ENCODE measurements around the gene TSSK2.

TSSK2 gene

DNA sequence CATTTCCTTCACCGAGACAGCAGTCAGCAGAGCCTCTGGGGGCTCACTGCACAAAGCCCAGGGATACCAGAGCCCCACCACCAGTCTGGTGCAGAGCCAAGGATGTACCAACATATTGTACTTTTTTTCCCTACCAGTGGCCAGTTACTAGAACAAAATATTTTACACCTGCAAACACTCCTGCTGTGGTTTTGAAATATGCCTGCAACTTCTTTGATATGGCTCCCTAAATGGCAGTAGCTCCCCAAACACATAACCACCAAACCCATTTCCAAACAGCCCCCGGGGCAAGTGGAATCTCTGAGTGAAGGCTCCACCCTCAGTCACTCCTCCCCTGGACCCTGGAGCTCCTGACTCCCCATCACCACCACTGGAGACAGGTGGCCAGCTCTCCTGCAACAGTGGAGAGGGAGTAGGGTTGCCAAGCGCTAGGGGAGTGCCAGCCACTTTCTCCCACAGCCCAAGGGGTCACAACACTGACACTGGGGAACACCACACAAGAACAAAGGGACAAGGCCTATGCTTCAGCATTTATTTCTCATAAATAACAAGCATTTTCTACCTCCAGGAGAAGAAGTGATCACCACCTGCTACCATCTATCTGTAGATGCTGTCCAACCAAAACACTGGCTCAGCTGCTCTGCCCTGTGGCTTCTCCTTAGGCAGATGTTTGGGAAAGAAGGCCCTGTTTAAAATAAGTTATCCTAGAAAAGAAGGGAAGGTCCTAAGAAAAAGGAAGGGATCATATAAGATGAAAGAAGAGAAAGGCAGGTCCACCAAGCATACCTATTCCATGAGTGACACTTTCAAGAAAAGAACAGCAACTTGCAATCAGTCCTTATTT is 24.0 kb upstream of the TSSK2 start:
- FAIRE-seq: no peak

DNA sequence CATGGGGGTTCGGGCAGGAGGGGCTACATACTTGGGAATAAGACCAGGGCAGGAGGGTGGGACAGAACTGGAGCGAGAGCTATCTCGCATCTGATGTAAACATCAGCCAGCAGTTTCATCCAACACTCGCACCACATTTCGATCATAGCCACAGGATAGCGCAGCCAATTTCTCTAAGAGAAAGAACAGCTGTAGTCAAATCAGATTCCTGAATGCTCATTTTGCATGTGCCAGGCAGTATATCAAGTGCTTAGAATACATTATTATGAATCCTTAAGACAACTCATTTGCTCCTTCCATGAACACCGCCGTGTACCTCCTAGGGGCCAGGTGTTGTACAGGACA is 23.4 kb upstream of the TSSK2 start:
- FAIRE-seq: no peak

DNA sequence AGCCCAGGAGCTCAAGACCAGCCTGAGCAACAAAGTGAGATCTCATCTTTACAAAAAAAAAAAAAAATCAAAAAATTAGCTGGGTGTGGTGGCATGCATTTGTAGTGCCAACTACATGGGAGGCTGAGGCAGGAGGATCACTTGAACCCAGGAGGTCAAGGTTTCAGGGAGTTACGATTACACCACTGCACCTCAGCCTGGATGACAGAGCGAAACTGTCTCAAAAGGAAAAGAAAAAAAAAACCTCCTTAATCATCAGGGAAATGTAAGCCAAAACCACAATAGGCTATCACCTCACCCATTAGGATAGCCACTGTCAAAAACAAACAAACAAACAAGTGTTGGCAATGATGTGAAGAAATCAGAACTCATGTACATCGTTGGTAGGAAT is 22.3 kb upstream of the TSSK2 start:
- FAIRE-seq: no peak

DNA sequence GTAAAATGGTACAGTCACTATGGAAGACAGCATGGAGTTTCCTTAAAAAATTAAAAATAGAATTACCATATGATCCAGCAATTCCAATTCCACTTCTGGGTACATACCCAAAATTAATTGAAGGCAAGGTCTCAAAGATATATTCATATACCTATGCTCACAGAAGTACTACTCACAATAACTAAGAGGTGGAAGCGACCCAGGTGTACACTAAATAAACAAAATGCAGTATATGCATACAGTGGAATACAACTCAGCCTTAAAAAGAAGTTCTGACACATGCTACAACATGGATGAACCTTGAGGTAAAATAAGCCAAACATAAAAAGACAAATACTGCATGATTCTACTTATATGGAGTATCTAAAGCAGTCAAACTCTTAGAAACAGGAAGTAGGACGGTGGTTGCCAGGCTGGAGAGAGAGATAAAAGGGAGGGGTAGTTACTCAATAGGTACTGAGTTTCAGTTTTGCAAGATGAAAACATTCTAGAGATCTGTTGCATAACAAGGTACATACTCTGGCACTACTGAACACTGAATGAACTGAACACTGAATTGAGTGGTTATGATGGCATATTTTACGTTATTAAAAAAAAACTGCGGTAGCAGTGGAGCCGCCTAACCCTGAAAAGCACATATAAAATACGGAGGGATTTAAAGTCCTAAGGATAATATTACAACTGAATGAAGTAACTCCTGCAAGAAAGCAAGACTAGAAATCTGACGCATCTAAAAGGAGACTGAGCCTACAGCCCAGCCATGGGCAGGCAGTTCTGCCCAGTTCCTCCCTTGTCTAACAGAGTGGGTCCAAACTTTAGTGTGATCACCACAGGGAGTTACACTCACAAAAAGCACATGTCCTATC is 21.7 kb upstream of the TSSK2 start:
- no peak for FAIRE-seq

DNA sequence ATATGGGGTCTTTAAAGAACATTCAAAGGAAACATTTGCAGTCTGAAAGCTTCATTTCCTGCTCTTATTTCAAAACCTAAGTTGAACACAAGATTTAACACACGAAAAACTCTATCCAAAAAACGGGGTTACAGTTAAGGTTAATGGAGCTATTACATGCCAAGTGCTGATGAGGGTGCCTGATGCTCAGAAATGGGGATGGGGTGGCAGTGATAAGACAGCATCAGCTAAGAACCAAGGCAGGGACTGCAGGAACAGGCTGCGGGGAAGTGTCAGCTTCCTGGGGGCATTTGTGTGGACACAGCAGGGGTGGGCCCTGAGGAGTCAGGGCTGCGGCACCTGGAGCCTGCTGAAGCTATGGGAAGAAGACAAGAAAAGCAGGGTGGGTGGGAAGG is 21.0 kb upstream of the TSSK2 start:
- FAIRE-seq: no peak

DNA sequence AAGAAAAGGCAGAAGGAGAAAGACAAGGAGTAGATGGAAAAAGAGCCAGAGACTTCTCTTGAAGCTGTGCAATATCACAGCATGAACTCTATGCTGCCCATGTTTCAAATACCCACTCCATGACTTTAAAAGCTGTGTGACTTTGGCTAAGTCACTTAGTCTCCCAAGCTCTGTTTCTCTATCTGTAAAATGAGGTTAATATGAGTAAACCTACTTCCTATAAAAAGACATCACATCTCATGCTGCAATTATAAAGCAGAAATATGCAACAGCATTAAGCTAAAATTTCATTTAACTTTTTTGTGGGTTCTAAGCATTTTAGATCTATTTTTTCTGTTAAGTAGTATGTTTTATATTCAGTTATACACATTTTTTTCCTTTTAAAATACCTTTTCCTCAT is 20.5 kb upstream of the TSSK2 start:
- FAIRE-seq: no peak

DNA sequence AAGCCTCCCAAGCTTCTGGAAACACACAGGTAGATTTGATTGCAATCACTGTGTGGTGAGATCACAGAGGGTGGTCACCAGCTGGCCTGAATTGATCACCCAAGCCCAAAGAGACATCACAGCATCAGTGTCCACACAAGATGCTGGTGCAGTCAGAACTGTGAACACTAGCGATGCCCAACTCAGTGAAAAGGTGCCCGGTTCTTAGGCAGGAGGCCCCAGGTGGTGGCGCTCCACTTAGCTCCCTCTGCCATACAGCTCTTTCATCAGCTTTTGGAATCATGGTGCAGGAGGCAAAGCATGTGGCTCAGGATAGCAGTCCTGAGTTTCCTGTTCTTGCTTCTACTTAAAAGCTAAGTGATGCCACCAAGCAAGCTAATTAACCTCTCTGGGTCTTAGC is 20.0 kb upstream of the TSSK2 start:
- FAIRE-seq: no peak

DNA sequence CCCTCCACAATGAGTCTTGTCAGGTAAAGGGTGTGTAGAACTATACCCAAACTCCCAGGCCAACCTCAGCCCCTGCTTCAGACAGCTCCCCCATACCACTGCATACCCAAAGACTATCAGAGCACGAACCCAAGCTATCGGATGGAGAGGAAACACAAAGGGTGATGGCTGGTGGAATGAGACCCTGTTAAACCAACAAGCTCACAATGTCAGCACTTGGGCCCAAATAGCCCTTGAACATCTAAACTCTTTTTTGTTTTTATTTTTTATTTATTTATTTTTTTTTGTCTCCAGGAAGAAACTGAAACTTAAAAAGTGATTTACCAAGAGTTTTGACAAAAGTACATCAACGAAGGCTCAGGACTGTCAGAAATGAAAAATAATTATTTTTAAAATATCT is 19.5 kb upstream of the TSSK2 start:
- FAIRE-seq: no peak

DNA sequence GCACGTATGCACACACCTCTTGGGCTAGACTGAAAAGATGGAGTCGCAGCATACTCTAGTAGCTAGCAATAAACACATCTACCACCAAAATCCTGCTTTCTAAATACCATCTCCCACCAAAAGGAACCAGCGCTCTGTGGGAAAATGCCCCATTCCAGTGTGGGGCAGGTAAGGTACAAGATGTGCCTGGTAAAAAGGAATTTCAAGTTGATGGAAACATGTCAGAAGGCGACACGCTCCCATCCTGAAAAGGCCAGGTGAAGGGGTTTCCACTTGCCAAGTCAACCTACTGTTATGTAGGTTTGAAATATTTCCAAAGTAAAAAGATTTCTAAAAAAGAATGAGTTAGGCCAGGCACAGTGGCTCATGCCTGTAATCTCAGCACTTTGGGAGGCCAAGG is 17.7 kb upstream of the TSSK2 start:
- FAIRE-seq: no peak

DNA sequence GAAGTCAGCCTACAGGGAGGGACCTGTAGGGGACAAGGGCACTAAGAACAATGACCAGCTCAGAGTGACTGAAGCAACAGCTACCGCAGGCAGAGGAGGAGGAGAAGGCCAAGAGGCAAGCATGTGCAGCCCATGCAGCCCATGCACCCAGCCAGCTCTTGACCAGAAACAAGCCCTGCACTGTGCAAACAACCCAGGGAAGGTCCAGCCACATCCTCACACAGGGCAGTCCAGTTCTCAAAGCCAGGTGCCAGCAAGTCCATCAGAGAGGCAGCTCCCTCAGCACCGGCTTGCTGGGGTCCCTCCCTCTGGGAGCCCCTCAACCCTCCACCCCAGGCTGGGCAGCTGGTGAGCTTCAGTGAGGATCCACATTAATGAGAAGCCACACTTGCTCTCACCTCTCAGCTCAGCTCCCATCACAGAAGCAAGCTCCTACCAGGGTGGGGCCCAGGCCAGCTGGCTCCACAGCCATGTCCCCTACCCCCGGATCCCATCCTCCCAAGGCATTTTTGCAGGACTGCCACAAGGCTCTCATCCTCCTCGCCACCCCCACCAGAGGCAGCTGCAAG is 16.0 kb upstream of the TSSK2 start:
- FAIRE-seq: no peak

DNA sequence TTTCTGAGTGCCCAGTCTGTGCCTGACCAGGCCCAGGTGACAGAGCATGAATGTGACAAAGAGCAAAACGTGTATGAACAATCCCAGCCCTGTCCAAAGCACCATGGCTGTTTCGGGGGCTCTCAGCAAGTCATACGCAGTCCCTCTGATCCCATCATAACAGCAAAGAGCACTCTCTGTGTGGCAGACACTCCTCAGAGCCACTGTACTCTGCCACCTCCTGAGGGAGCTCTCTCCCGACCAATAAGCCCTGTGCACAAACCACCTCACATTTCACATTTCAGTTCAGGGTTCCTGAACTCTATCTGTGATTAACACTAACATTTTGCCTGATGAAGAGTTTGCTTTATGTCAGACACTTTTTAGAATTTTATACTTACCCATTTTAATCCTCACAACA is 15.5 kb upstream of the TSSK2 start:
- no peak for FAIRE-seq

DNA sequence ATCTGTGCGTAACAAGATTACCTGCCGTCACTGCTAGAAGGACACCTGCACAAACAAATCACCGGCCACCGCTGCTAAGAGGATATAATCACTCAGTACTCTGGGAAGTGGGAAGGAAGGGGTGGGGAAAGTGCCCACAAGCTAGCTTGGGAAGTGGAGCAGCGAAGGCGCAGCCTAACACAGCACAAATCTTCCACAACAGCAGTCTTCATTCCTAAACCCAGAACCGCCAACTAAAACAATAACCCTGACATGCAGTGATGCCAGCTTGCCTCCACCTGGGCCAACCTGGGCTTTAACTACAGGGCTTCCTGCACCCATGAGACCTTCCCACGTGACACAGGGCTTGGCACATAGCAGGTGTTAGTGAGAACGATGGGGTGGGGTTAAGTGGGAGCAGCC is 14.0 kb upstream of the TSSK2 start:
- FAIRE-seq: no peak

DNA sequence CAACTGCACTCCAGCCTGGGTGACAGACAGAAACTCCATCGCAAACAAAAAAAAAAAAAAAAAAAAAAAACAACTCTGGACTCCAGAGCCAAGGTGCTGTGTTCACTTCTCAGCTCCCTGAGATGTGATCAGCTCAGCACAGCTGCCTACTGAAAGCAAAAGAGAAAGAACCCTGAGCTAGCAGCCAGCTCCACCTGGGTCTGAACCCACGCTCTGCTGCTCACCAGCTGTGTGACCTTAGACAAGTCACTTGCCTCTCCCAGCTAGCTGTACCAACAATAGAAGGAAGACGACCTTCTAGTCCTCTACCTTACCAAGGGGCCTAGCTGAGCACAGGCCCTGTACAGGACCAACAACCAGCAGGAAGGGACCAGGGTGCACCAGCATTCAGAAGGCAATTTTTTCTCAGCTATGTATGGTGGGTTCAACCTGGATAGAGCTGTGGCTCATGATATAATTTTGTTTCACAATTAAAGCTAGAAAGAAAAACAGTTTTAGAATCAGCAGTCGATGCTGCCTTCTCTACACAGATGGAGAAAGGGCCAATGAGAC is 12.7 kb upstream of the TSSK2 start:
- FAIRE-seq: no peak

DNA sequence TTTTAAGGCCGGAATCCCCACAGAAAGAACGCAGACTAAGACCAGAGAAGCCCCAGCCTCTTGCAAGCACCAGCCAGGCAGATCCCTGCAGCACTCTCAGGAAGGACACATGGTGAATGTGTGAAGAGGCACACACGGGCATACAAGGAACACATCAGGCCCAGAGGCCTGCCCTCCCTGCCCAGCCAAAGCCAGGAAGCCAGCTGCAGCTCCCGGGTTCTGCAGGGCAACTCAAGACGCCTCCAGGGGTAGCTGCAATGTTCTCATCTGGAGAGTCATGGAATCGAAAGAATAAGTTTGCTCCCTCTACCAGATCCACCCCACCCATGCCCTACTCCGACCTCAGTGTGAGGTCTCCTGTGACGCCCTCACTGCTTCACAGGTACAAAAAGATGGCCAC is 11.2 kb upstream of the TSSK2 start:
- no peak for FAIRE-seq

DNA sequence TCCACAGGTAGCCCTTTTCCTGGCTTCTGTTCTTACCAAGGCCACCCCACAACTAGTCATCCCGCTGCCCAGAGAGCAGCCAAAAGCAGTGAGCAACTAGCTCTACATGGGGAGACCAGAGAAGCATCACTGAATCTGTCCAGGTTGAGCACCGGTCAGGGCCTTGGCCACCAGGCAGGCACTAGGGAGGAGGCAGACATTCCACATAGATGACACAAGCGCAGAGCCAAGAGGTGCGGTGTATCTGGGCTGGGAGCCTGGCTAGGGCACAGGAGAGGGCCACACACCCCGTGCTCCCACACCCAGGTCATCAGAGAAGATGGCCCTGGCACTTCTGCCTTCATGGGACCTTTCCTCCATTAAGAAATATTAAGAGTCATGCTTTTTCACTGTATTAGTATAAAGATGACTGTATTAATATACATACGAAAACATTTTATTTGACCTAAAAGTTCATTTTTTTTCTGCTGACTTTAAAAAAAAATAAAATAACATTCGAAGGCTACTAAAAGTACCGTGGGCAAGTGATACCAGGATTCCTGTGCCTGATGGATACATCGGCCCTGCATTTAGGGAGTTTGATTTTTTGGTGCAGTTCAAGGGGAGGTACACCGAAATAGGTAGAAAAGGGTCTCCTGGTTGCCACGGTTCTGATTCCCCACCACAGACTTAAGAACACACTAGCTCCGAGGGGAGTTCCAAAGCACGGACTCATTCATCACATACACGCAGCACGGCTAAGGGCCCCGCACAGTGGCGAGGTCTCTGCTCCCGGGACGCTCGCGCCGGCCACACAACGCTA is 10.1 kb upstream of the TSSK2 start:
- no peak for FAIRE-seq

DNA sequence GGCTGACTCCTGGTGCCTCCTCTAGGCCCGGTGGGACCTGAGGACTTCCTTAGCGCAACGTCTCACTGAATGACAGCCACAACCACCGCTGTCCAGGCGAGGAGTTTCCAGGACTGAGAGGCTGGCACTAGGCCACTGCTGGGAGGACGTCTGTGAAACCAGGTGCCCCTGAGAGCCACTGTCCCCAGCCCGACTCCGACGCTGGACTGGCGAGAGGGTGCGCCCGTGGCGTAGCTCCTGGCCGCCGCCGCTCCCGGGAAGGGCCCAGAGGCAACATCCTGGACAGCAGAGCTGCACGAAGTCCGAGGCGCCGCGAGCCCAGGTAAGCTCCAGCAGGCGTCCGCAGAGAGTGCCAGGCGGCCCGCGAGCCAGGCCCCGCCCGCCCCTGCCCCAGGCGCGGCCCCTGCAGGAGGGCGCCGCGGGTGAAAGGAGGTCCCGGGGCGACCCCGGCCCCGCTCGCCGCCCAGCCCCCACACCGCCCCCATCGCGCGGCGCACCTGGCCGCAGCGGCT is 9.4 kb upstream of the TSSK2 start:
- FAIRE-seq: no peak

DNA sequence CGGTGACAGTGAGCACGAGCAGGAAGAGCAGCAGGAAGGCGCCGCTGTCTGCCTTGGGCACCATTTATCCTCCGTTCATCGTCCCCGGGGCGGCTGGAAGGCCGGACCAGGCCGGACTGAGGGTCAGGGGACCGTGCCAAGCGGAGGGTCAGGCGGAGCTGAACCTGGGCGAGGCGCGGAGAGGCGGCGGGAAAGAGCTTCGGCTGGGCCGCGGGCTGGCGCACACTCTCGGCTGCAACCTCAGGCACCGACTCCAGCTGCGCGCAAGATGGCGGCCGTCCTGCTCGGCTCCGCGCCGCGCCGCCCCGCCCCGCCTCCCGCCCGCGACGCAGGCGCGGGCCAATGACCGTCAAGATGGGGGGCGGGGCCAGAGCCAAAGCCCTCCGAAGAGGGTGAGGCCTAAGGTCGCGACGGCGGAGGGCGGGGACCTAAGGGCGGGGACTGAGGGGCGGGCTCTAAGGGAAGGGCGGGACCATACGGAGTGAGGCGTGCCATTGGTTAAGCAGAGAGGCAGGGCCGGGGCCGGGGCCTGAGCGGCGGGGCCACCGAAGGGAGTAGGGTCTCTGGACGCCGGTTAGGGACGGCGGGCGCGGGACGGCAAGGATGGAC is 8.9 kb upstream of the TSSK2 start, which contains the start of gene DGCR2:
Gene DGCR2, minus strand, starts transcription at position 270 of the 609 bp plus-strand sequence. Its CDS starts 206 bp downstream, at position 64.
- no peak for FAIRE-seq

DNA sequence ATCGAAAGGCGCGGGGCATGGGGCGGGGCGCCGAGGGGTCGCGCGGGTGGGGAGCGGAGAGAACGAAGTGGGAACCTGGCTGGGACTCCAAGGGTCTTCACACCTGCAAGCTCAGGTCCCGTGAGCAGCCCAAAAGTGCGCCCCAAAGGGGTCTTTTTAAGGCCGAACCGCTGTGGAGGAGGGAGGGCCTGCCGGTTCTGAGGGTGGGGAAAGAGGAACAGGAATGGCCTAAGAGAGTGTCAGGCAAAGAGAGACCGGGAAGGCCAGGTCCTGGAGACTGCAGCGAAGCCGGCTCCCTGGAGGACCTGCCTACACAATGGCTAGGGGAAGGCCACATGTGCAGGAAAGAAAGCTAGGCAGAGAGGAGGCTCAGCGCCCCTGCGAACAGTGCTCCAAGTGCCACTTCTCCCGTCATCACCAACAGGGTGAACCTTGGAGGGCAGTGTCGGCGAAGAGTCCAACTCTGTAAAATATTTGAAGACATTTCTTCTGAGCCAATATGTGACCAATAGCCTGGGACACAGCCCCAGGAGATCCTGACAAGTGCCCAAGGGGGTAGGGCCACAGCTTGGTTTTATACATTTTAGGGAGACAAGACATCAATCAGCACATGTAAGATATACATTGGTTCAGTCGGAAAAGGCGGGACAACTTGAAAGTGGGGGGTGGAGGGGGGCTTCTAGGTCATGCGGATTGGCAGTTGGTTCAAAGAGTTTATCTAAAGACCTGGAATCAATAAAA is 8.2 kb upstream of the TSSK2 start:
- no peak for FAIRE-seq

DNA sequence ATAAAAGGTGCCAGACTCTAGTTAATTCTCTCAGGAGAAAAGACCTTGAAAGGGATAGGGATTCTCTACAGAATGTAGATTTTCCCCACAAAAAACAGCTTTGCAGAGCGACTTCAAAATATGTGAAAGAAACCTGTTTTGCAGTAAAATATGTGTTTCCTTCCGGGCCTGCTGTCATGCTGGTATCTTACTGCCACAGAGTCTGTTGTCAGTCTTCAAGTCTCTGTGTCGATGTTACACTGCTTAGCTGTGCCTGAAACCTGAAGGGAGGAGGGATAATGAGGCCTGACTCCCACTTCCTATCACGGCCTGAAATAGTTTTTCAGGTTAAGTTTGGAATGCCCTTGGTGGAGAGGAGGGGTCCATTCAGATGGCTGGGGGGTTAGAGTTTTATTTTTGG is 7.2 kb upstream of the TSSK2 start:
- FAIRE-seq: no peak

DNA sequence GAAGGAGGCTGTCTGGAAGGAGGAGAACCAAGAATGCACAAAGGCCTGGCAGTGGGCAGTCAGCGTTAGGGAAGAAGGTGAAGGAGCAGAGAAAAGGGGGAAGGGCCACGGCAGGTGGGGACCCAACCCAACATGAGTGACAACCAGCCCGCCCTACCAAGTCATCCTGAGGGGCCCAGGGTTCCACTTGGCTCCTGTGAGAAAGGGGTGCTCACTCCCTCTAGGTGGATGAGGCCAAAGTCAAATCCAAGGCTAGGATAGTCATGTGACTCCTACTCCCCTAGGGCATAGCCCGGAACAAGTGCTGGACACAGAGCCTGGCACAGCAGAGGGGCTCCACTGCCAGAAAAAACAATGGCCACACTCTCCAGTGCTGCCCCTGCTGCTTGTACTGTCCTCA is 6.7 kb upstream of the TSSK2 start:
- FAIRE-seq: no peak

DNA sequence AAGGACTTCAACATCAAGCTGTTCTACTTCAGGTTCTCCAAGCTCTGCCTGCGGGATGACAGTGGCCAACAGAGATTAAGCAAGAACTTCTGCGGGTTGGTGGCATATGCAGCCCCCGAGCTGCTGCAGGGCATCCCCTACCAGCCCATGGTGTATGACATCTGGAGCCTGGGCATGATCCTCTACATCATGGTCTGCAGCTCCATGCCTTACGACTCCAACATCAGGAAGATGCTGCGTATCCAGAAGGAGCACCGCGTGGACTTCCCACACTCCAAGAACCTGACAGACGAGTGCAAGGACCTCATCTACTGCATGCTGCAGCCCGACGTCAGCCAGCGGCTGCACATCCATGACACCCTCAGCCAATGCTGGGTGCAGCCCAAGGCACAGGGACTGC is 6.1 kb upstream of the TSSK2 start:
- no peak for FAIRE-seq
